K562 (cell line): ENCODE data around the gene IMPDH2. TPM values are rescaled to one million over a fixed set of nuclear protein-coding genes. Genes with fewer than 3 reads are reported as not detected.

Experiments
- ATAC-seq: fragments of 200-7000 bp; cut with Tn5 transposase; 3 replicates; pipeline ENCODE4 v1.9.1; 2020; ENCODE audit warnings: moderate library complexity
- BruUV-seq: library from RNA; stranded (reverse); fragments of 400-500 nt; replicated peaks from 2 replicates; lab custom pipeline; 2021; lab: Mats Ljungman, UMichigan
- CTCF ChIA-PET: fragments of 300-600 bp; formaldehyde crosslinking; extraction: SDS; loops from one replicate; lab custom pipeline; 2021; ENCODE audit warnings: low intra/inter-chr PET ratio; lab: Yijun Ruan, JAX
- POLR2A ChIA-PET: fragments of 300-600, 350-650 bp; sonication (Branson Sonifier 250); formaldehyde crosslinking; extraction: SDS; loops from one replicate; lab custom pipeline; 2021; ENCODE audit warnings: antibody characterized with exemption, inconsistent platforms; lab: Yijun Ruan, JAX
- DNase-seq, 4 experiments: peaks; one replicate each; pipeline versions ENCODE4 v3.0.0 to v3.0.0-alpha.2; 2011 to 2018; ENCODE audit warnings: low spot score in 3 of 4, mixed read lengths in 3 of 4; ENCODE audit errors: extremely low read depth in 1 of 4
- FAIRE-seq: peaks from 2 replicates; lab custom pipeline; 2011; peaks lifted over from hg19 to GRCh38; lab: Jason Lieb, UNC
- H2AFZ ChIP-seq: 2 replicates; pipeline ENCODE4 v1.6.0; 2011; ENCODE audit warnings: low read depth, low read length, control low read depth, inconsistent platforms
- H3K27ac ChIP-seq: fragments of 200-600 bp; 3 replicates; pipeline ENCODE4 v1.8.0; 2011; ENCODE audit warnings: low read depth, mild to moderate bottlenecking, control low read depth, inconsistent platforms, low read length, moderate library complexity, mixed read lengths; ENCODE audit errors: extremely low read depth
- H3K27me3 ChIP-seq, 2 experiments: fragments of 300-600 bp in 1 of 2; 2 replicates in 1 of 2; 3 replicates in 1 of 2; pipeline versions ENCODE4 v1.6.0 to v1.8.0; 2011; ENCODE audit warnings: inconsistent platforms in 2 of 2, low read length in 2 of 2, mild to moderate bottlenecking in 1 of 2, mixed read lengths in 1 of 2, moderate library complexity in 1 of 2; ENCODE audit not compliant: control insufficient read depth in 2 of 2, insufficient read depth in 2 of 2
- H3K36me3 ChIP-seq: fragments of 300-600 bp; 3 replicates; pipeline ENCODE4 v1.8.0; 2011; ENCODE audit warnings: mild to moderate bottlenecking, low read length, inconsistent platforms; ENCODE audit not compliant: control insufficient read depth, insufficient read depth
- H3K4me1 ChIP-seq, 2 experiments: fragments of 200-600 bp in 1 of 2; replicated peaks in 1 of 2; 2 replicates in 1 of 2; 3 replicates in 1 of 2; pipeline versions ENCODE4 v1.5.1 to v1.8.0; 2011; ENCODE audit warnings: inconsistent platforms in 2 of 2, low read length in 2 of 2, mild to moderate bottlenecking in 1 of 2, mixed read lengths in 1 of 2, moderate library complexity in 1 of 2; ENCODE audit not compliant: control insufficient read depth in 2 of 2, insufficient read depth in 2 of 2
- H3K4me2 ChIP-seq: 2 replicates; pipeline ENCODE4 v1.6.1; 2011; ENCODE audit warnings: low read length, control low read depth, inconsistent platforms, mixed read lengths; ENCODE audit not compliant: insufficient read depth
- H3K4me3 ChIP-seq: fragments of 200-600 bp; sonication (generic), shearing (Covaris generic); 2 replicates; pipeline ENCODE4 v1.5.1; 2016; ENCODE audit warnings: control low read depth, inconsistent platforms
- H3K79me2 ChIP-seq: fragments of 200-600 bp; 3 replicates; pipeline ENCODE4 v1.8.0; 2011; ENCODE audit warnings: low read length, inconsistent platforms; ENCODE audit not compliant: control insufficient read depth, insufficient read depth
- H3K9ac ChIP-seq, 2 experiments: 2 replicates each; pipeline versions ENCODE4 v1.6.0 to v1.6.1; 2011; ENCODE audit warnings: low read depth in 2 of 2, low read length in 2 of 2, control low read depth in 1 of 2, inconsistent platforms in 1 of 2, mild to moderate bottlenecking in 1 of 2, mixed read lengths in 1 of 2; ENCODE audit not compliant: insufficient read depth in 1 of 2
- H3K9me1 ChIP-seq: one replicate; pipeline ENCODE4 v1.6.0; 2011; ENCODE audit warnings: inconsistent platforms, mild to moderate bottlenecking, low read length, moderate library complexity; ENCODE audit not compliant: control insufficient read depth, insufficient read depth
- H3K9me3 ChIP-seq: replicated peaks from 2 replicates; pipeline ENCODE4 v1.5.1; 2011; ENCODE audit warnings: low read depth, low read length, inconsistent platforms; ENCODE audit not compliant: control insufficient read depth, insufficient read depth
- H4K20me1 ChIP-seq: replicated peaks from 2 replicates; pipeline ENCODE4 v1.6.1; 2011; ENCODE audit warnings: low read length, inconsistent platforms, mixed read lengths; ENCODE audit not compliant: control insufficient read depth, insufficient read depth
- C11orf30 ChIP-seq: fragments of 450-650 bp; IDR thresholded peaks from 2 replicates; pipeline ENCODE4 v1.6.1; 2016; ENCODE audit warnings: low read depth, mild to moderate bottlenecking
- ETV6 ChIP-seq, 3 experiments: fragments of 150-350 bp in 1 of 3; sonication (generic) in 1 of 3; formaldehyde crosslinking in 1 of 3; IDR thresholded peaks; 2 replicates each; pipeline versions ENCODE4 v1.6.1 to v1.8.0; 2014 to 2022; ENCODE audit warnings: borderline replicate concordance in 2 of 3, low read depth in 2 of 3, antibody characterized with exemption in 1 of 3, low read length in 1 of 3, mild to moderate bottlenecking in 1 of 3, missing genetic modification reagents in 1 of 3
- HMBOX1 ChIP-seq: sonication (generic); IDR thresholded peaks from 2 replicates; pipeline ENCODE4 v1.6.1; 2016
- MAFF ChIP-seq: IDR thresholded peaks from 2 replicates; pipeline ENCODE4 v1.6.1; 2012; ENCODE audit warnings: low read length, improper control_type of control experiment
- MAFG ChIP-seq: fragments of 450-650 bp; conservative IDR thresholded peaks from 2 replicates; pipeline ENCODE4 v1.6.1; 2016; ENCODE audit warnings: missing genetic modification characterization, missing compliant biosample characterization
- MAFK ChIP-seq: IDR thresholded peaks from 2 replicates; pipeline ENCODE4 v1.6.1; 2011; ENCODE audit warnings: low read length, improper control_type of control experiment
- RCOR1 ChIP-seq, 2 experiments: IDR thresholded peaks; 2 replicates each; pipeline ENCODE4 v1.6.1; 2012; ENCODE audit warnings: low read depth in 2 of 2, low read length in 2 of 2, borderline replicate concordance in 1 of 2, improper control_type of control experiment in 1 of 2
- ZNF316 ChIP-seq: fragments of 450-650 bp; IDR thresholded peaks from 2 replicates; pipeline ENCODE4 v1.6.1; 2016
- ZNF589 ChIP-seq: fragments of 200-800 bp; sonication (Bioruptor generic); IDR thresholded peaks from 2 replicates; pipeline ENCODE4 v1.6.1; 2016; ENCODE audit warnings: low read depth, missing genetic modification characterization, missing compliant biosample characterization
- in situ Hi-C: fragments of 300-500 bp; cut with MboI; formaldehyde crosslinking; loops from 4 replicates; pipeline ENCODE4 v1.15.0; 2018; ENCODE audit warnings: inconsistent platforms, mixed read lengths
- intact Hi-C: fragments of 100-400 bp; cut with micrococcal nuclease; formaldehyde crosslinking; loops from 2 replicates; pipeline ENCODE4 v1.14.2; 2022
- polyA plus RNA-seq, 8 experiments: library from polyadenylated mRNA; depleted of rRNA in 4 of 8; stranded (reverse) in 5 of 8; unstranded in 3 of 8; fragments of >200 nt; fragmentation: Nextera tagmentation in 2 of 8; fragmentation: Illumina TruSeq in 1 of 8; extraction: Ambion mirVana in 2 of 8; extraction: Trizol in 1 of 8; gene quantifications; 2 replicates each; pipeline versions ENCODE4 v1.2.1 to v1.2.3, GENCODE V29; 2011 to 2014; ENCODE audit warnings: inconsistent platforms in 1 of 8, missing spikeins in 1 of 8
- total RNA-seq, 7 experiments: library from RNA; depleted of rRNA in 6 of 7; stranded (reverse); fragments of >200 nt in 6 of 7; fragmentation: Illumina TruSeq in 2 of 7; extraction: Trizol in 2 of 7; gene quantifications; 2 replicates each; pipeline versions ENCODE4 v1.2.1 to v1.2.3, GENCODE V29; 2011 to 2021; ENCODE audit warnings: low replicate concordance in 1 of 7
- TF ChIP-seq, protein P1 (sequence below): fragments of 250-450 bp; sonication (Bioruptor Pico); IDR thresholded peaks from 2 replicates; pipeline ENCODE4 v1.4.0; 2020; ENCODE audit warnings: borderline replicate concordance
- TF ChIP-seq, protein P2 (sequence below): sonication (generic); formaldehyde crosslinking; IDR thresholded peaks from 2 replicates; pipeline ENCODE4 v1.8.0; 2022; ENCODE audit warnings: missing genetic modification reagents, mild to moderate bottlenecking, moderate library complexity, borderline replicate concordance

IMPDH2 gene
- total and polyA plus RNA-seq, 9 of the 15 experiments (the other 6 are each of a cell fraction or from before 2014, with no cell fraction given): 318 to 507 (median 366) TPM

- in situ Hi-C loops: no loop called here
- DNase-seq: no peak
- no peaks in the 10 kb centered on the region for H3K4me1 ChIP-seq
- H3K79me2 ChIP-seq: no peaks in the 10 kb centered on the region
- no peaks in the 10 kb centered on the region for H4K20me1 ChIP-seq
- H3K36me3 ChIP-seq: peaks cover 71% of the 10 kb centered on the region; the same call in 2 of the 3 replicates
- TF ChIP-seq, protein P1, sequence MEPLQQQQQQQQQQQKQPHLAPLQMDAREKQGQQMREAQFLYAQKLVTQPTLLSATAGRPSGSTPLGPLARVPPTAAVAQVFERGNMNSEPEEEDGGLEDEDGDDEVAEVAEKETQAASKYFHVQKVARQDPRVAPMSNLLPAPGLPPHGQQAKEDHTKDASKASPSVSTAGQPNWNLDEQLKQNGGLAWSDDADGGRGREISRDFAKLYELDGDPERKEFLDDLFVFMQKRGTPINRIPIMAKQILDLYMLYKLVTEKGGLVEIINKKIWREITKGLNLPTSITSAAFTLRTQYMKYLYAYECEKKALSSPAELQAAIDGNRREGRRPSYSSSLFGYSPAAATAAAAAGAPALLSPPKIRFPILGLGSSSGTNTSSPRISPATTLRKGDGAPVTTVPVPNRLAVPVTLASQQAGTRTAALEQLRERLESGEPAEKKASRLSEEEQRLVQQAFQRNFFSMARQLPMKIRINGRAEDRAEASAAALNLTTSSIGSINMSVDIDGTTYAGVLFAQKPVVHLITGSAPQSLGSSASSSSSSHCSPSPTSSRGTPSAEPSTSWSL (CRISPR knock-in tag): no peak
- TF ChIP-seq RCOR1 (IDR thresholded peaks at IDR 0.05; ENCODE audit: borderline replicate concordance in 1 of 2, low read depth in 2 of 2, low read length in 2 of 2) (no peak), MAFK (peak; percentile 72), MAFF (peak; percentile 69), HMBOX1 (no peak), ETV6 (IDR thresholded peaks at IDR 0.05; ENCODE audit: borderline replicate concordance in 1 of 2, low read depth in 2 of 2, low read length in 1 of 2) (no peak), ETV6 (CRISPR knock-in tag; IDR thresholded peaks at IDR 0.05; ENCODE audit: borderline replicate concordance) (no peak), ZNF316 (peak; percentile 78), C11orf30 (peak; percentile 70), MAFG (tag) (0 out of 2 replicates have a peak, but pooled peaks have one; percentile 17), ZNF589 (CRISPR knock-in tag) (no peak)
- TF ChIP-seq, protein P2, sequence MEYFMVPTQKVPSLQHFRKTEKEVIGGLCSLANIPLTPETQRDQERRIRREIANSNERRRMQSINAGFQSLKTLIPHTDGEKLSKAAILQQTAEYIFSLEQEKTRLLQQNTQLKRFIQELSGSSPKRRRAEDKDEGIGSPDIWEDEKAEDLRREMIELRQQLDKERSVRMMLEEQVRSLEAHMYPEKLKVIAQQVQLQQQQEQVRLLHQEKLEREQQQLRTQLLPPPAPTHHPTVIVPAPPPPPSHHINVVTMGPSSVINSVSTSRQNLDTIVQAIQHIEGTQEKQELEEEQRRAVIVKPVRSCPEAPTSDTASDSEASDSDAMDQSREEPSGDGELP: no peak
- no TSS peak for BruUV-seq
- FAIRE-seq: no peak
- no peak for ATAC-seq
- H3K9ac ChIP-seq: no peak overlapping the region
- H3K27me3 ChIP-seq: no peaks in the 10 kb centered on the region
- H3K27ac ChIP-seq: no peak overlapping the region
- H3K9me1 ChIP-seq: no peaks in the 10 kb centered on the region
- ChIA-PET CTCF (no interaction called here), POLR2A (interaction anchor here (0.7 kb wide), 1 partner anchor 10 kb away, joined by 3 read pairs; no protein-coding TSS in a partner anchor)
- no peak overlapping the region for H3K4me2 ChIP-seq
- no peak overlapping the region for H3K4me3 ChIP-seq
- no peaks in the 10 kb centered on the region for H3K9me3 ChIP-seq
- intact Hi-C loops: no loop called here
- no peak overlapping the region for H2AFZ ChIP-seq
Measured at GRCh38 chr3:48982016-48982415, 47.2 kb downstream of the IMPDH2 start.
